Hematopoietic multipotent progenitor cell treated with erythropoietin and hydrocortisone succinate and interleukin-3 and kit ligand, for 15 days (in vitro differentiated cells): ENCODE data around the gene ZNF747.

ENCODE experiments used
- DNase-seq: peaks from one replicate; pipeline ENCODE4 v3.0.0-alpha.2; 2015; ENCODE audit warnings: low spot score

ZNF747 gene

GRCh38 chr16:30534368-30535105, at the start of gene ZNF747:
TSS of gene ZNF747 (minus strand) at chr16:30534858. CDS start at chr16:30534679, 179 bp downstream.
- DNase-seq = peak; percentile 88

- no peak for DNase-seq
These were observed 48.1 kb upstream of the ZNF747 start for GRCh38 chr16:30582611-30583340.

DNA sequence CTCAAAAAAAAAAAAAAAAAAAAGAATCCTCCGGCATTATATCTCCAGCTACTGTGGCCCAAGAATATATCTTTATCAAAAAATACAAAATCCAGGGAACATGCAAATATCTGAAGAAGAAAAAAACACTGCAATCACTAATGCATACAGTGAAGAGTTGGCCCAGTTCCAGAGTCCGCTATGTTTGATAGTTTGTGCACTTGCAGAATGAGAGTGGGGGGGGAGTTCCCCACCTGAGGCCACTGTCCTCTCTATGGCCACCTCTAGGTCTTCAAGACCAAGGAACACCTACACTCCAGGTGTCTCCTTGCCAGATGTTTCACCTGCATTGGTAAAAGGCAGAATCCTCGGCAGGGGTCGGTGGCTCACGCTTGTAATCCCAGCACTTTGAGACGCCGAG, 46.8 kb upstream of the ZNF747 start:
- no peak for DNase-seq

DNA sequence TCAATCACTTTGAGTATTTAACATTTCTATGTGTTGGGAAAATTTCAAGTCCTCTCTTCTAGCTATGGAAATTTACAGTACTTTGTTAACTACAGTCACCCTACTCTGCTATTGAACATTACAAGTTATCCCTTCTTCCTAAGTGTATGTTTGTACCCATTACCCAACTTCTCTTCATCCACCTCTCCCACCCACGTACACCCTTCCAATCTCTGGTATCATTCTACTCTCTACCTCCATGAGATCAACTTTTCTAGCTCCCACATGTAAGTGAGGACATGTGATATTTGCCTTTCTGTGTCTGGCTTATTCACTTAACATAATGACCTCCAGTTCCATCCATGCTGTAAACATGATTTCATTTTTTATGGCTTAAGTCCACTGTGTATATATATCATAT, 40.0 kb upstream of the ZNF747 start:
- no peak for DNase-seq

GRCh38 chr16:30571445-30572322, 37.0 kb upstream of the ZNF747 start, which contains the start of gene ZNF688:
TSS of gene ZNF688 (minus strand) at chr16:30571714. CDS start at chr16:30571629, 85 bp downstream.
- peak; percentile 89 for DNase-seq

GRCh38 chr16:30570636-30571444, 36.2 kb upstream of the ZNF747 start:
- no peak for DNase-seq

- DNase-seq = no peak
These were observed 35.3 kb upstream of the ZNF747 start for GRCh38 chr16:30569746-30570635.

DNA sequence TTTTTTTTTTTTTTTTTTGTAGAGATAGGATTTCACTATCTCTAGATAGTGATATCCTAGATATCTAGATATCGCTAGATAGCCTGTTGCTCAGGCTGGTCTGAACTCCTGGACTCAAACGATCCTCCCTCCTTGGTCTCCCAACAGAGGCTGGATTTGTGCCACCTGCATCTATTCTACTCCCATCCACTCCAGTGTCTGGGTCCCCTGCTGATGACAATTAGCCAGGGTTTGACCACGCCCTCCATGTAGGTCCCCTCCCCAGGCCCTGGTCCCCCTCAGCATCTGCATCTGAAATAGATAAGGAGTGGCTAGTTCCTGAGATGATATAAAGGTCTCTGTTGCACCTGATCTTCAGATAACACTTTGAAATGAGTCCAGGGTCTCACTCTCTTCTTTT, 34.6 kb upstream of the ZNF747 start:
- DNase-seq = no peak

DNA sequence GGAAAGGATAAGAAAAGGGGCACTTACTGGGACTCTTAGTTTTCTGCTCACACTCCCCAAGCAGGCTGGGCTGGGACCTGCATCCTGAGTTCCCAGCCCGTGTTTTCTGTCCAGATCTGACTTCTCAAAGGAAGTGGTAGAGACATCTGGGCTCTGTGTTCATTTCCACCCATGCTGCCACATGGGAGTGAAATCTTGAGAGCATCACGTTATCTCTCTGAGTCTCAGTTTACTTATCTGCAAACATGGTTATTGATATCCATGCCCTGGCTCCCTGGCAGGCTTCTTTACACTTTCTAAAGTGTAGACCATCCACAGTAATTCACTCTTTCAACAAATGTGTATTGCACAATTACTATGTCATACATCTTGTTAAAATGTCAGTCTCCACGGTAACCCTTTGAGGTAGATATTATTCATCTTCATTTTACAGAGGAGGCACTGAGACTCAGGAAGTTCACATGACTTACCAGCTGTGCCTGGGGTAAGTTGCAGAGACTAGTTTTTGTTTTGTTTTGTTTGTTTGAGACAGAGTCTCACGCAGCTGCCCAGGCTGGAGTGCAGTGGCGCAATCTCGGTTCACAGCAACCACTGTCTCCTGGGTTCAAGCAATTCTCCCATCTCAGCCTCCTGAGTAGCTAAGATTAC, 33.5 kb upstream of the ZNF747 start:
- DNase-seq = no peak

- no peak for DNase-seq
These were observed 32.7 kb upstream of the ZNF747 start for GRCh38 chr16:30567160-30567990.

GRCh38 chr16:30566531-30566930, 31.9 kb upstream of the ZNF747 start:
- DNase-seq = no peak

GRCh38 chr16:30565984-30566383, 31.3 kb upstream of the ZNF747 start:
- no peak for DNase-seq

DNA sequence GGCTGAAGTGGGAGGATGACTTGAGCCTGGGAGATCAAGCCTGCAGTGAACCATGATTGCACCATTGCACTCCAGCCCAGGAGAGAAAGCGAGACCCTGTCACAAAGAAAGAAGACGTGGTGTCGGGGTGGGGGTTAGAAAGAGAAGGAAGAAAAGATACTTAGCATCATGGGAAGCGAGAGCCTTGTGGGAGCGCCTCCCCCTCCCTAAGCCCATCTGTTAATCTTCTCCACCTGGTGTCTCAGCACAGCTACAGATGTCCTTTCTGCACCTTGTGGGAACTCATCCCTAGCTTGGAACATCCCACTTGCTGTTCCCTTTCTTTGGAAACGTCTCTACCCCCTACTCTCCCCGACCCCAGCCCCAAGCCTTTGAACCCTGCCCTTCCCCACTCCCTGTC, 30.9 kb upstream of the ZNF747 start:
- no peak for DNase-seq

- no peak for DNase-seq
These were observed 27.4 kb upstream of the ZNF747 start for GRCh38 chr16:30562021-30562420.

DNA sequence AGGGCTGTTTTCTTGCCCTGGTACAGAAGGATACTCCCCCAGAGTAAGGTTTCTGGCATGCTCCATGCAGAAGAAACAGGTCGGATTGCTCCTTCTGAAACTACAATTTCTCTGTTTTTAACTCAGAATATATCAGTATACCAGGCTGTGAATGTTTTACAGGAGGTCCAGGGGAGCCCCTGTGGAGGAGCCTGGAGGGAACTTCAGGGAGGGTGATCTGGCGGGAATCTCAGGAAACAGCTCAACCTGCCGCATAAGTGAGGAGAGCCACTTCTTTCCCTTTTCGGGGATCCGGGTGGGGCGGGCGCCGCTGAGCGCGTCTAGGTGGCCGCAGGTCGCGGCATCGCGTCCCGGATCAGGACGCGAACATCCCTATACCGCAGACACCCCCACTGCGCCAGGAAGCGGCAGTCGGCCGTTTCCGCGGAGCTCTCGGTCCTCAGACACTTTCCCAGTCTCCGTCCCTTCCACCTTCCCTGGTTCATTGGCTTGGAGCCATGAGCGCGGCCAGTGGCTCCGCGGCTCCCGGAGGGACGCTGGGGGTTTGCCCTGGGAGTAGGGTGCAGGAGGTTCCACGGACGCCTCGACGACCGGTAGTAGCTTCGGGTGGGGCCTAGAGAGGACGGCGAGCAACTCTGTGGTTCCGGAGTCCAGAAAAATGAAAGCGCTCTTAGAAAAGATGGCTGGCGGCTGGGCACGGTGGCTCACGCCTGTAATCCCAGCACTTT, 26.6 kb upstream of the ZNF747 start:
- no peak for DNase-seq

GRCh38 chr16:30559690-30560089, 25.0 kb upstream of the ZNF747 start:
- no peak for DNase-seq

- no peak for DNase-seq
These were observed 24.2 kb upstream of the ZNF747 start for GRCh38 chr16:30558789-30559377.
